Measurements from ENCODE around the gene ATP10B.

DNA sequence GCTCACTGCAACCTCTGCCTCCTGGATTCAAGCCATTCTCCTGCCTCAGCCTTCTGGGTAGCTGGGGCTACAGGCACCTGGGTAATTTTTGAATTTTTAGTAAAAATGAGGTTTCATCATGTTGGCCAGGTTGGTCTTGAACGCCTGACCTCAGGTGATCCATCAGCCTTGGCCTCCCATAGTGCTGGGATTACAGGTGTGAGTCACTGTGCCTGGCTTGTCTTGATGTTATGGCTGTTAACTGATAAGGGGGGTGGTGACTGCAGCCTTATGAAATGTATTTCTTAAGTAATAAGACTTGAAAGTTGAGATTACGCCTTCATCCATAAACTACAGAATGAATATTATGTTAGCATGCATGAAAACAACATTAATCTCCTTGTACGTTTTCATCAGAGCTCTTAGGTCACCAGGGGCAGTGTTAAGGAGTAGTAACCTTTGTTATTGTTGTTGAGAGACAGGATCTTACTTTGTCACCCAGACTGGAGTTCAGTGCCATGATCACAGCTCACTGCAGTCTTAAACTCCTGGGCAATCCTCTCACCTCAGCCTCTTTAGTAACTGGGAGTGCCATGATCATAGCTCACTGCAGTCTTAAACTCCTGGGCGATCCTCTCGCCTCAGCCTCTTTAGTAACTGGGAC is 148.3 kb downstream of the ATP10B start:
- TF ChIP-seq MYC (IDR thresholded peaks at IDR 0.05; ENCODE audit: insufficient read depth, insufficient read length, insufficient replicate concordance, low read length, severe bottlenecking) (no peak), RCOR1 (conservative IDR thresholded peaks at IDR 0.05; ENCODE audit: low read depth, low read length) (no peak), CTCF (IDR thresholded peaks at IDR 0.05 in 2 of 3, conservative IDR thresholded peaks at IDR 0.05 in 1 of 3; ENCODE audit: control insufficient read depth in 2 of 3, extremely low read depth in 1 of 3, insufficient read depth in 1 of 3, low read depth in 3 of 3, low read length in 3 of 3) (no peak), POLR2A (IDR thresholded peaks at IDR 0.05; ENCODE audit: low read depth, low read length) (no peak), JUND (IDR thresholded peaks at IDR 0.05; ENCODE audit: low read depth, low read length) (no peak), NFIC (IDR thresholded peaks at IDR 0.05; ENCODE audit: low read depth, low read length) (no peak), ATF7 (IDR thresholded peaks at IDR 0.05; ENCODE audit: low read depth) (no peak), LARP7 (IDR thresholded peaks at IDR 0.05) (no peak), CBX3 (IDR thresholded peaks at IDR 0.05; ENCODE audit: borderline replicate concordance, low read depth) (no peak), KDM1A (IDR thresholded peaks at IDR 0.05; ENCODE audit: borderline replicate concordance) (no peak)
- TF ChIP-seq, protein P1, sequence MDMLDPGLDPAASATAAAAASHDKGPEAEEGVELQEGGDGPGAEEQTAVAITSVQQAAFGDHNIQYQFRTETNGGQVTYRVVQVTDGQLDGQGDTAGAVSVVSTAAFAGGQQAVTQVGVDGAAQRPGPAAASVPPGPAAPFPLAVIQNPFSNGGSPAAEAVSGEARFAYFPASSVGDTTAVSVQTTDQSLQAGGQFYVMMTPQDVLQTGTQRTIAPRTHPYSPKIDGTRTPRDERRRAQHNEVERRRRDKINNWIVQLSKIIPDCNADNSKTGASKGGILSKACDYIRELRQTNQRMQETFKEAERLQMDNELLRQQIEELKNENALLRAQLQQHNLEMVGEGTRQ (IDR thresholded peaks at IDR 0.05; ENCODE audit: borderline replicate concordance, low read depth, low read length), result no peak
- TF ChIP-seq, protein P2, sequence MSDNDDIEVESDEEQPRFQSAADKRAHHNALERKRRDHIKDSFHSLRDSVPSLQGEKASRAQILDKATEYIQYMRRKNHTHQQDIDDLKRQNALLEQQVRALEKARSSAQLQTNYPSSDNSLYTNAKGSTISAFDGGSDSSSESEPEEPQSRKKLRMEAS (IDR thresholded peaks at IDR 0.05; ENCODE audit: low read depth, low read length), result no peak

Measured in GM12878 (cell line).